Vagina (tissue), 2 donors: ENCODE results near the gene UXT.

Source experiments
- CTCF ChIP-seq, 3 experiments: fragments of 450-650 bp in 2 of 3; fragments of 200-600 bp in 1 of 3; sonication (generic) in 1 of 3; IDR thresholded peaks; one replicate each; pipeline ENCODE4 v1.5.1; 2017 to 2019; ENCODE audit warnings: antibody characterized with exemption in 3 of 3, mild to moderate bottlenecking in 2 of 3, moderate library complexity in 2 of 3
- POLR2A ChIP-seq, 2 donors: fragments of 450-650 bp; IDR thresholded peaks; one replicate each; pipeline ENCODE4 v1.6.1; 2017; ENCODE audit warnings: antibody characterized with exemption in 2 of 2, mild to moderate bottlenecking in 2 of 2, moderate library complexity in 2 of 2
- POLR2AphosphoS5 ChIP-seq, 2 donors: sonication (generic); formaldehyde crosslinking; IDR thresholded peaks; one replicate each; pipeline ENCODE4 v1.9.0; 2017; ENCODE audit warnings: antibody characterized with exemption in 2 of 2, mild to moderate bottlenecking in 2 of 2, low read depth in 1 of 2; ENCODE audit not compliant: insufficient read depth in 1 of 2

- no peak for TF ChIP-seq CTCF (IDR thresholded peaks at IDR 0.05)
- TF ChIP-seq POLR2A (IDR thresholded peaks at IDR 0.05), result no peak
- no peak for TF ChIP-seq POLR2AphosphoS5 (IDR thresholded peaks at IDR 0.05; ENCODE audit: insufficient read depth in 1 of 2, low read depth in 1 of 2)
Observed at GRCh38 chrX:47662144-47662657, 3.2 kb upstream of the UXT start.
